ENCODE results near the gene XNDC1N. TPM values are rescaled to one million over a fixed set of nuclear protein-coding genes. Genes with fewer than 3 reads are reported as not detected.
"Not testable (repeated sequence)": the region's sequence is repeated elsewhere in the genome, so short reads cannot be mapped to it uniquely, and the experiment has no call there.

The XNDC1N gene
- total RNA-seq, 2 experiments from 2014 or later: 12.8 to 14.0 TPM

DNA sequence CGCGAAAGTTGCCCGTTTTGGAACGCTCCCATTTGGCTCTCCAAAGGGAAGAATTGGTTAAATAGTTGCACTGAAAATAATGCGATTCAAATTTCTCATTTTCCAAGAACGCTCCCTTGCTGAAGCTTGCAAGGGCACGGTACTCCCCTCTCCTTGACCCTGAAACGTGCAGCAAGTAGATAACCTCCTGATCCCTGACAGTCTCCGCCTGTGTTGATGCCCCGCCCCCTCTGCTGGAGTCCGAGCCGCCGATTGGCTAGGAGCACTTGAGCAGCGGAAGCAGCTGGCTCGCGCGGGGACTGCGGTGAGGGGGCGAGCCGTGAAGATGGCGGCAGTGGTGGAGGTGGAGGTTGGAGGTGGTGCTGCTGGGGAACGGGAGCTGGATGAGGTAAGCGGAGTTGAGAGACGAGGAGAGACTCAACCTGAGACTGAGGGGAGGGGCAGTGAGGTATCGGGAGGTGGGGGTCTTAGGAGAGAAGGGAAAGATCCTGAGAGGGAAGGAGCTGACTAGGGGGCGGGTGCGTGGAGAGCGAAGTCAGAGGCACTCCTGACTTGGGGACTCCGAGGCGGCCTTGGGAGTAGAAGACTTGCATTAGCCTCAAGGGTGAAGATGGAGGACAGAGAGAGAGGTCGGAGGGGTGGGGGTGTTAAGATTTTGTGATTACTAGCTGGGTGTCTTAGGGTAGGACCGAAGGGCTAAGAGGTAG is 496 bp upstream of the XNDC1N start, which contains the start of gene RNF121:
RNF121 (plus strand) TSS at position 310 of the 707 bp plus-strand sequence; CDS start at position 326, 16 bp downstream.
- peaks cover 16% of the 10 kb centered on the region for H3K36me3 Mint-ChIP-seq (ENCODE audit: low read depth)
- H3K27ac Mint-ChIP-seq: peak within 1 kb of the TSS; percentile 94
- no peaks in the 10 kb centered on the region for H3K27me3 Mint-ChIP-seq
- H3K9me3 Mint-ChIP-seq: no peaks in the 10 kb centered on the region
- POLR2A ChIA-PET: interaction anchor here (0.8 to 3.6 kb wide), 26 partner anchors 9 to 591 kb away, joined by 3 to 47 read pairs (median 4); partner anchors contain the start of genes ANAPC15, IL18BP and LAMTOR1
- peaks cover 51% of the 10 kb centered on the region for H3K4me1 Mint-ChIP-seq
- H3K4me3 Mint-ChIP-seq: peak within 1 kb of the TSS; percentile 95
- DNase-seq: peak; percentile 98
- CTCF ChIA-PET: interaction anchor here (0.8 to 2.8 kb wide), 10 partner anchors 48 to 309 kb away, joined by 3 to 13 read pairs (median 4); partner anchors contain the start of gene IL18BP

DNA sequence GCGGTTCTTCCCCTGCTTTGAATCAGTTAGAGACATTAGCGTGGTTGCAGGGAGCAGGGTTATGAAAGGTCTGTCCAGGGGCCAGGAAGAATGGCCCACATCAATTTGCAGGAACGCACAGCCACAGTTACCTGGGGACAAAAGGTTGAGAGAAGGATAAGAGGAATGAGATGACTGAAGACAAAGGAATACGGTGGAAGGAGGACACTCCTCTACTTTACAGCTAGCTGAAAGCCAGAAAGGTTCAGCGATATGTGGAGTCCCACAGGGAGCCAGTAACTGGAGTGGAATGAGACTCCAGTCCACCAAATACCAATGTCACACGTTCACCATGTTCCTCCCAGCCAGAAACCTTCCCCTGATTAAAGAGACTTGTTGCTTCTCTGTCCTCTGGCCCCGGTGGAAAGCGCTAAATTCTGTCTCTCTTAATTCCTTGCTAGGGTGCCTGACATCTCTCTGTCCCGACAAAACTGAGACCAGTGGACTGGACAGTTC is 10.7 kb downstream of the XNDC1N start:
- no peak overlapping the region for H3K4me3 Mint-ChIP-seq
- no peaks in the 10 kb centered on the region for H3K9me3 Mint-ChIP-seq
- no peak for DNase-seq
- H3K27ac Mint-ChIP-seq: no peak overlapping the region
- peaks cover 50% of the 10 kb centered on the region for H3K36me3 Mint-ChIP-seq (ENCODE audit: low read depth)
- H3K4me1 Mint-ChIP-seq: peaks cover 14% of the 10 kb centered on the region
- H3K27me3 Mint-ChIP-seq: no peaks in the 10 kb centered on the region
- ChIA-PET CTCF (no interaction called here), POLR2A (no interaction called here)

DNA sequence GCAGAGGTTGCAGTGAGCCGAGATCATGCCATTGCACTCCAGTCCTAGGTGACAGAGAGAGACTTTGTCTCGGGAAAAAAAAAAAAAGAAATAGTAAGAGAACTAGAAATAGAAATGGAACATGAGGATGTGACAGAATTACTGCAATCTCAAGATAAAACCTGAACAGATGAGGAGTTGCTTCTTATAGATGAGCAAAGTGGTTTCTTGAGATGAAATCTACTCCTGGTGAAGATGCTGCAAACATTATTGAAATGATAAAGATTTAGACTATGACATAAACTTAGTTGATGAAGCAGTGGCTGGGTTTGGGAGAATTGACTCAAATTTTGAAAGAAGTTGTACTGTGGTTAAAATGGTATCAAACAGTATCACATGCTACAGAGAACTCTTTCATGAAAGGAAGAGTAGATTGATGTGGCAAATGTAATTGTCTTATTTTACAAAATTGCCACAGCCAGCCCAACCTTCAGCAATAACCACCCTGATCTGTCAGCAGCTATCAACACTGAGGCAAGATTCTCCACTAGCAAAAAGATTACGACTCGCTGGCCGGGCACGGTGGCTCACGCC is 13.7 kb downstream of the XNDC1N start:
- no peaks in the 10 kb centered on the region for H3K9me3 Mint-ChIP-seq
- DNase-seq: no peak
- H3K4me1 Mint-ChIP-seq: peaks cover 26% of the 10 kb centered on the region
- no peak overlapping the region for H3K4me3 Mint-ChIP-seq
- POLR2A ChIA-PET: interaction anchor here (2.2 kb wide), 1 partner anchor 13 kb away, joined by 8 read pairs; the partner anchor contains the start of gene XNDC1N
- H3K27me3 Mint-ChIP-seq: no peaks in the 10 kb centered on the region
- H3K36me3 Mint-ChIP-seq (ENCODE audit: low read depth): peaks cover 62% of the 10 kb centered on the region
- CTCF ChIA-PET: interaction anchor here (0.7 kb wide), 1 partner anchor 326 kb away, joined by 3 read pairs; no protein-coding TSS in a partner anchor
- H3K27ac Mint-ChIP-seq: peak overlapping the region; percentile 52

DNA sequence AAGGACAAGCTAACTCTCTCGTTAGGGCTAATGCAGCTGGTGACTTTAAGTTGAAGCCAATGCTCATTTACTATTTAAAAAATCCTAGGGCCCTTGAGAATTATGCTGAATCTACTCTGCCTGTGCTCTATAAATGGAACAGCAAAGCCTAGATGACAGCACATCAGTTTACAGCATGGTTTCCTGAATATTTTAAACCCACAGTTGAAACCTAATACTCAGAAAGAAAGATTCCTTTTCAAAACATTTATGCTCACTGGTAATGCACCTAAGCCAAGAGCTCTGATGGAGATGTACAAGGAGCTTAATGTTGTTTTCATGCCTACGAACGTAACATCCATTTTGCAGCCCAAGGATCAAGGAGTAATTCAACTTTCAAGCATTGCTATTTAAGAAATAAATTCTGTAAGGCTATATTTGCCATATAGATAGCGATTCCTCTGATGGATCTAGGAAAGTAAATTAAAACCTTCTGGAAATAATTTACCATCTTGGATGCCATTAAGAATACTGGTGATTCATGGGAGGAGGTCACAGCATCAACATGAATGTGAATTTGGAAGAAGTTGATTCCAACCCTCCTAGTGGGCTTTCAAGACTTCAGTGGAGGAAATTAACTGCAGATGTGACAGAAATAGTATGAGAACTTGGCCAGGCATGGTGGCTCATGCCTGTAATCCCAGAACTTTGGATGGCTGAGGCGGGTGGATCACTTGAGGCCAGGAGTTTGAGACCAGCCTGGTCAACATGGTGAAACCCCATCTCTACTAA is 14.5 kb downstream of the XNDC1N start:
- ChIA-PET CTCF (interaction anchor here (0.7 kb wide), 2 partner anchors 63 to 1310 kb away, joined by 4 read pairs; no protein-coding TSS in a partner anchor), POLR2A (no interaction called here)
- no peak for DNase-seq
- H3K27me3 Mint-ChIP-seq: no peaks in the 10 kb centered on the region
- H3K9me3 Mint-ChIP-seq: no peaks in the 10 kb centered on the region
- H3K27ac Mint-ChIP-seq: peak overlapping the region; percentile 52
- H3K4me1 Mint-ChIP-seq: peaks cover 26% of the 10 kb centered on the region
- no peak overlapping the region for H3K4me3 Mint-ChIP-seq
- peaks cover 61% of the 10 kb centered on the region for H3K36me3 Mint-ChIP-seq (ENCODE audit: low read depth)

DNA sequence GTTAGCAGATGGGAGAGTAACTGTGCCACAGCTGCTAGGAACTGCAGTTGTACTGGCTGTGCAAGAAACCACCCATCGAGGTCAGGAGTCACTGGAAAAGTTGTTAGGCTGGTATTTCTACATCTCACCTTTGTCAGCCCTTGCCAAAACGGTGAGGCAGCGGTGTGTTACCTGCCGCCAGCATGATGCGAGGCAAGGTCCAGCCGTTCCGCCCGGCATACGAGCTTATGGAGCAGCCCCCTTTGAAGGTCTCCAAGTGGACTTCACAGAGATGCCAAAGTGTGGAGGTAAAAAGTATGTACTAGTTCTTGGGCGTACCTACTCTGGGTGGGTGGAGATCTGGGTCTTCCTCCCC is 16.4 kb downstream of the XNDC1N start:
- DNase-seq, H3K27me3 Mint-ChIP-seq, H3K27ac Mint-ChIP-seq, H3K9me3 Mint-ChIP-seq, H3K4me3 Mint-ChIP-seq, POLR2A ChIA-PET, CTCF ChIA-PET: not testable (repeated sequence)
- Mint-ChIP-seq H3K4me1 (peaks cover 26% of the 10 kb centered on the region), H3K36me3 (ENCODE audit: low read depth) (peaks cover 52% of the 10 kb centered on the region)

DNA sequence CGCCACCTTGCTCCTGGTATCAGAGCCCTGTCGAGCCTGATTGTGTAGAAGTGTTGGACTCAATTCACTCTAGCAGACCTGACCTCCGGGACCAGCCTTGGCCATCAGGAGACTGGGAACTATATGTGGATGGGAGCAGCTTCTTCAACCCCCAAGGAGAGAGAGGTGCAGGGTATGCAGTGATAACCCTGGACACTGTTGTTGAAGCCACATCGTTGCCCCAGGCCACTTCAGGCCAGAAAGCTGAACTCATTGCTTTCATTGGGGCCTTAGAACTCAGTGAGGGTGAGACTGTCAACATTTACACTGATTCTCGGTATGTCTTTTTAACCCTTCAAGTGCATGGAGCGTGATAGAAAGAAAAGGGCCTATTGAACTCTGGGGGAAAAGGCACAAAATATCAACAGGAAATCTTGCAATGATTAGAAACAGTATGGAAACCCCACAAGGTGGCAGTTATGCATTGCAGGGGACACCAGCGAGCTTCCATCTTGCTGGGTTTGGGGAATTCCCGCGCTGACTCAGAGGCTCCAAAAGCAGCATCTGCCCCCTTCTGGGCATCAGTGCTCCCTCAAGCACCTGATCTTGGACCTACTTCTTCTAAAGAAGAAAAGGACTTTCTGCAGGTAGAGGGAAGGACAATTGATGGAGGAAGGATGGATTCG is 16.9 kb downstream of the XNDC1N start:
- peak; percentile 62 for DNase-seq
- H3K4me3 Mint-ChIP-seq, CTCF ChIA-PET, H3K27me3 Mint-ChIP-seq, POLR2A ChIA-PET, H3K9me3 Mint-ChIP-seq: not testable (repeated sequence)
- peaks cover 26% of the 10 kb centered on the region for H3K4me1 Mint-ChIP-seq
- H3K27ac Mint-ChIP-seq: peak overlapping the region; percentile 4
- H3K36me3 Mint-ChIP-seq (ENCODE audit: low read depth): peaks cover 49% of the 10 kb centered on the region

DNA sequence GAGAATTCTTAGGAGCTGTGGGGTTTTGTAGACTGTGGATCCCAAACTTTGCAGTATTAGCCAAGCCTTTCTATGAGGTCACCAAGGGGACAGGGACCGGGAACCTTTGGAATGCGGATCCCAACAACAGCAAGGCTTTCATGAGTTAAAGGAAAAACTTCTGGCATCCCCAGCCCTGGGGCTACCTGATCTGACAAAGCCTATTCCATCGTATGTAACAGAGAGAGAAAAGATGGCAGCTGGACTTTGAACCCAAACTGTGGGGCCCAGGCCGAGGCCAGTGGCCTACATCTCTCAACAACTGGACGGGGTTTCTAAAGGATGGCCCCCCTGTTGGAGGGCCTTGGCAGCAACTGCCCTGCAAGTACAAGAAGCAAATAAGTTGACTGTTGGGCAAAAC is 17.6 kb downstream of the XNDC1N start:
- DNase-seq, POLR2A ChIA-PET, H3K4me3 Mint-ChIP-seq, CTCF ChIA-PET, H3K27ac Mint-ChIP-seq, H3K9me3 Mint-ChIP-seq, H3K27me3 Mint-ChIP-seq: not testable (repeated sequence)
- Mint-ChIP-seq H3K4me1 (peaks cover 26% of the 10 kb centered on the region), H3K36me3 (ENCODE audit: low read depth) (peaks cover 42% of the 10 kb centered on the region)

DNA sequence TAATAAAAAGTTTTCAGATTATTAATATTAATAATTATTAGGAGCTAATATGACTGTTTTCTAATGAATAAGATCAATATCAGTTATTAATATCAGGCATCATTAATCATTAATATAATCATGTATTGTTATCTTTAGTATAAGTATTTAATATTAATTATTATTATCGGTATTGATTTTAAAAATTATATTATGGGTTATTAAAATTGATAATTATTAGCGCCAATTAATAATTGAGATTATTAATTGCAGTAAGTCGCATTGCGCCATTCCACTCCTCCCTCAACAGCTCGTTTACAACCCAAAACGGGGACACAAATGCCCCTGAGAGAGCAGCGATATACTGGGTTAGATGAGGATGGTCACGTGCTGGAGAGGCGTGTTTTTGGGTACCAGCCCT is 20.2 kb downstream of the XNDC1N start:
- CTCF ChIA-PET: no interaction called here
- POLR2A ChIA-PET: no interaction called here
- H3K4me1 Mint-ChIP-seq: peaks cover 12% of the 10 kb centered on the region
- peaks cover 30% of the 10 kb centered on the region for H3K36me3 Mint-ChIP-seq (ENCODE audit: low read depth)
- no peak overlapping the region for H3K4me3 Mint-ChIP-seq
- no peaks in the 10 kb centered on the region for H3K27me3 Mint-ChIP-seq
- no peak for DNase-seq
- no peak overlapping the region for H3K27ac Mint-ChIP-seq
- no peaks in the 10 kb centered on the region for H3K9me3 Mint-ChIP-seq

DNA sequence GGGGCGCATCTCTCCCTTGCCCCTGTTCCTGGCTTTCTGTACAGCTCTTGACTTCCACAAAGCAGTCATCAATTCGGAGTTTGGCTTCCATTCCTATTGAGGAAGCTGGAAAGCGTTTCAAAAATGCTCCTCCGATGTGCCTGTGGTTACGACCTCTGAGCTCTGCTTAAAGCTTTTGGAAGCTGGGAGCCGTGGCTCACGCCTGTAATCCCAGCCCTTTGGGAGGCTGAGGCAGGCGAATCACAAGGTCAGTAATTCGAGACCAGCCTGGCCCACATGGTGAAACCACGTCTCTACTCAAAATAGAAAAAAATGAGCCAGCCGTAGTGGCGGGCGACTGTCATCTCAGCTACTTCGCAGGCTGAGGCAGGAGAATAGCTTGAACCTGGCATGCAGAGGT is 27.3 kb downstream of the XNDC1N start:
- H3K27ac Mint-ChIP-seq, DNase-seq, H3K27me3 Mint-ChIP-seq, H3K9me3 Mint-ChIP-seq, POLR2A ChIA-PET, H3K4me1 Mint-ChIP-seq, CTCF ChIA-PET, H3K4me3 Mint-ChIP-seq: not testable (repeated sequence)
- H3K36me3 Mint-ChIP-seq (ENCODE audit: low read depth): peaks cover 25% of the 10 kb centered on the region

DNA sequence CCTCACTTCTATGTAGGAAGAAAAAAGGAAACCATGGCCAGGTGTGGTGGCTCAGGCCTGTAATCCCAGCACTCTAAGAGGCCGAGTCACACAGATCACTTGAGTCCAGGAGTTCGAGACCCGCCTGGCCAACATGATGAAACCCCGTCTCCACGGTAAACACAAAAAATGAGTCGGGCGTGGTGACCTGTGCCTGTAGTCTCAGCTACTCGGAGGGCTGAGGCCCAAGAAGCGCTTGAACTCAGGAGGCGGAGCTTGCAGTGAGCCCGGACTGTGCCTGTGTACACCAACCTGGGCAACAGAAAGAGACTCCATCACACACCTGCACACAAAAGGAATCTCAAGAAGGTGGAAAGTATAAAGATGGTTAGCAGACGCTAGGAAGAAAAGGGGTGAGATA is 32.4 kb downstream of the XNDC1N start:
- no peaks in the 10 kb centered on the region for H3K27me3 Mint-ChIP-seq
- CTCF ChIA-PET: no interaction called here

DNA sequence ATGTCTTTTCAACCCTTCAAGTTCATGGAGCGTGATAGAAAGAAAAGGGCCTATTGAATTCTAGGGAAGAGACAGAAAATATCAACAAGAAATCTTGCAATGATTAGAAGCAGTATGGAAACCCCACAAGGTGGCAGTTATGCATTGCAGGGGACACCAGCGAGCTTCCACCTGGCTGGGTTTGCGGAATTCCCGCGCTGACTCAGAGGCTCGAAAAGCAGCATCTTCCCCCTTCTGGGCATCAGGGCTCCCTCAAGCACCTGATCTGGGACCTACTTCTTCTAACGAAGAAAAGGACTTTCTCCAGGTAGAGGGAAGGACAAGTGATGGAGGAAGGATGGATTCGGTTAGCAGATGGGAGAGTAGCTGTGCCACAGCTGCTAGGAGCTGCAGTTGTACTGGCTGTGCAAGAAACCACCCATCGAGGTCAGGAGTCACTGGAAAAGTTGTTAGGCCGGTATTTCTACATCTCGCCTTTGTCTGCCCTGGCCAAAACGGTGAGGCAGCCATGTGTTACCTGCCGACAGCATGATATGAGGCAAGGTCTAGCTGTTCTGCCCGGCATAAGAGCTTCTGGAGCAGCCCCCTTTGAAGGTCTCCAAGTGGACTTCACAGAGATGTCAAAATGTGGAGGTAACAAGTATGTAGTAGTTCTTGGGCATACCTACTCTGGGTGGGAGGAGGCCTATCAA is 39.1 kb downstream of the XNDC1N start:
- H3K27me3 Mint-ChIP-seq; H3K36me3 Mint-ChIP-seq (ENCODE audit: low read depth); H3K4me1 Mint-ChIP-seq; H3K9me3 Mint-ChIP-seq; POLR2A ChIA-PET; H3K27ac Mint-ChIP-seq; H3K4me3 Mint-ChIP-seq; CTCF ChIA-PET; DNase-seq: not testable (repeated sequence)

More for the DNA sequence above, 32.4 kb downstream of the XNDC1N start:
- no peaks in the 10 kb centered on the region for H3K9me3 Mint-ChIP-seq
- no peak overlapping the region for H3K27ac Mint-ChIP-seq
- no peak overlapping the region for H3K4me3 Mint-ChIP-seq
- H3K4me1 Mint-ChIP-seq: no peaks in the 10 kb centered on the region
- H3K36me3 Mint-ChIP-seq (ENCODE audit: low read depth): peaks cover 28% of the 10 kb centered on the region
- POLR2A ChIA-PET: no interaction called here
- no peak for DNase-seq

DNA sequence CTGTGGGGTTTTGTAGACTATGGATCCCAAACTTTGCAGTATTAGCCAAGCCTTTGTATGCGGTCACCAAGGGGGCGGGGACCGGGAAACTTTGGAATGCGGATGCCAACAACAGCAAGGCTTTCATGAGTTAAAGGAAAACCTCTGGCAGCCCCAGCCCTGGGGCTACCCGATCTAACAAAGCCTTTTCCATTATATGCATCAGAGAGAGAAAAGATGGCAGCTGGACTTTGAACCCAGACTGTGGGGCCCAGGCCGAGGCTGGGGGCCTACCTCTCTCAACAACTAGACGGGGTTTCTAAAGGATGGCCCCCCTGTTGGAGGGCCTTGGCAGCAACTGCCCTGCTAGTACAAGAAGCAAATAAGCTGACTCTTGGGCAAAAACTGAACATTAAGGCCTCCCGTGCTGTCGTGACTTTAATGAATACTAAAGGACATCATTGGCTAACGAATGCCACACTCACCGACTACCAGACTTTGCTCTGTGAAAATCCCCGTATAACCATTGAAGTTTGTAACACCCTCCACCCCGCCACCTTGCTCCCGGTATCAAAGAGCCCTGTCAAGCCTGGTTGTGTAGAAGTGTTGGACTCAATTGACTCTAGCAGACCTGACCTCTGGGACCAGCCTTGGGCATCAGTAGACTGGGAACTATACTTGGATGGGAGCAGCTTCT is 39.9 kb downstream of the XNDC1N start:
- POLR2A ChIA-PET; H3K4me1 Mint-ChIP-seq; DNase-seq; H3K27me3 Mint-ChIP-seq; H3K4me3 Mint-ChIP-seq; H3K9me3 Mint-ChIP-seq; H3K36me3 Mint-ChIP-seq (ENCODE audit: low read depth); H3K27ac Mint-ChIP-seq; CTCF ChIA-PET: not testable (repeated sequence)
